ENCODE measurements around the gene HOXC12. TPM values are rescaled to one million over a fixed set of nuclear protein-coding genes. Genes with fewer than 3 reads are reported as not detected.

Gene HOXC12
- total and polyA plus RNA-seq, 2 of the 8 experiments (the other 6 are each of a cell fraction or from before 2014, with no cell fraction given), result not detected

- TF ChIP-seq ASH2L (IDR thresholded peaks at IDR 0.05; ENCODE audit: low read length) (no peak), SP2 (IDR thresholded peaks at IDR 0.05; ENCODE audit: low read length) (no peak), TCF12 (IDR thresholded peaks at IDR 0.05; ENCODE audit: low read depth, low read length) (no peak), GABPA (IDR thresholded peaks at IDR 0.05; ENCODE audit: borderline replicate concordance, insufficient read depth, low read length) (no peak), SIX5 (IDR thresholded peaks at IDR 0.05; ENCODE audit: low read depth, low read length) (no peak), MAFK (IDR thresholded peaks at IDR 0.05; ENCODE audit: low read depth, low read length) (no peak), SRF (IDR thresholded peaks at IDR 0.05; ENCODE audit: low read depth, low read length) (no peak), SP4 (IDR thresholded peaks at IDR 0.05; ENCODE audit: low read length) (no peak), TBP (IDR thresholded peaks at IDR 0.05; ENCODE audit: low read depth, low read length) (no peak), CBX5 (IDR thresholded peaks at IDR 0.05; ENCODE audit: low read depth, low read length) (no peak)
Measured at GRCh38 chr12:53974084-53975063, 19.7 kb downstream of the HOXC12 start, which contains the start of gene HOTAIR (continued).

Measured in H1 (cell line).